Measurements from ENCODE around the gene WAPL.

- TF ChIP-seq CTCF (conservative IDR thresholded peaks at IDR 0.05; ENCODE audit: low read depth, low read length), result no peak
- TF ChIP-seq RAD21 (IDR thresholded peaks at IDR 0.05; ENCODE audit: low read length), result no peak
- TF ChIP-seq CHD1 (IDR thresholded peaks at IDR 0.05; ENCODE audit: low read depth, low read length), result no peak
- no peak for TF ChIP-seq CEBPB (IDR thresholded peaks at IDR 0.05; ENCODE audit: low read depth, low read length)
- no peak for TF ChIP-seq RFX5 (IDR thresholded peaks at IDR 0.05; ENCODE audit: low read depth, low read length)
- TF ChIP-seq POLR2A (IDR thresholded peaks at IDR 0.05; ENCODE audit: low read depth, low read length), result no peak
- TF ChIP-seq SMC3 (IDR thresholded peaks at IDR 0.05; ENCODE audit: low read depth, low read length), result no peak
- no peak for TF ChIP-seq RCOR1 (IDR thresholded peaks at IDR 0.05; ENCODE audit: insufficient replicate concordance, low read length)
- TF ChIP-seq MAFK (IDR thresholded peaks at IDR 0.05; ENCODE audit: low read depth, low read length), result no peak
- TF ChIP-seq MXI1 (IDR thresholded peaks at IDR 0.05; ENCODE audit: borderline replicate concordance, low read depth, low read length), result no peak
- no peak for TF ChIP-seq BHLHE40 (IDR thresholded peaks at IDR 0.05; ENCODE audit: low read depth, low read length)
Measured at GRCh38 chr10:86518781-86519180, 2.8 kb downstream of the WAPL start.

Measured in IMR-90 (cell line).